ENCODE results near the gene EFCAB11.

DNA sequence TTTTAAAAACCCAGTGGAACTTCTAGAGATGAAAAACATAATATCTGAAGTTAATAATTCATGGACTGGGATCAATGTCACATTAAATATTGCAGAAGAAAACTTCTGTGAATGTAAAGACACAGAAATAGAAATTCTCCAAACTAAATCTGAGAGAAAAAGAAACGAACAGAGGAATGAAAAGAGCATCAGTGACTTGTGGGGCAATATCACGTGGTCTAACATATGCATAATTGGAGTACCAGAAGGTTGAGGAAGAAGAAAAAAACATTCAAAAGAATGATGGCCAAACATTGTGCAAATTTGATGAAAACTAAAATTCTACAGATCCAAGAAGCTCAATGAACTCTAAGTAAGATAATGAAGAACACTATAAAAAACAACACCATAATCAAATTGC is 130.8 kb downstream of the EFCAB11 start:
- no peak for TF ChIP-seq POLR2AphosphoS5 (IDR thresholded peaks at IDR 0.05; ENCODE audit: insufficient read depth, low read depth, low read length)
- no peak for TF ChIP-seq EZH2 (IDR thresholded peaks at IDR 0.05; ENCODE audit: borderline replicate concordance, low read depth, low read length, severe bottlenecking)
- TF ChIP-seq, protein P1, sequence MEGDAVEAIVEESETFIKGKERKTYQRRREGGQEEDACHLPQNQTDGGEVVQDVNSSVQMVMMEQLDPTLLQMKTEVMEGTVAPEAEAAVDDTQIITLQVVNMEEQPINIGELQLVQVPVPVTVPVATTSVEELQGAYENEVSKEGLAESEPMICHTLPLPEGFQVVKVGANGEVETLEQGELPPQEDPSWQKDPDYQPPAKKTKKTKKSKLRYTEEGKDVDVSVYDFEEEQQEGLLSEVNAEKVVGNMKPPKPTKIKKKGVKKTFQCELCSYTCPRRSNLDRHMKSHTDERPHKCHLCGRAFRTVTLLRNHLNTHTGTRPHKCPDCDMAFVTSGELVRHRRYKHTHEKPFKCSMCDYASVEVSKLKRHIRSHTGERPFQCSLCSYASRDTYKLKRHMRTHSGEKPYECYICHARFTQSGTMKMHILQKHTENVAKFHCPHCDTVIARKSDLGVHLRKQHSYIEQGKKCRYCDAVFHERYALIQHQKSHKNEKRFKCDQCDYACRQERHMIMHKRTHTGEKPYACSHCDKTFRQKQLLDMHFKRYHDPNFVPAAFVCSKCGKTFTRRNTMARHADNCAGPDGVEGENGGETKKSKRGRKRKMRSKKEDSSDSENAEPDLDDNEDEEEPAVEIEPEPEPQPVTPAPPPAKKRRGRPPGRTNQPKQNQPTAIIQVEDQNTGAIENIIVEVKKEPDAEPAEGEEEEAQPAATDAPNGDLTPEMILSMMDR (IDR thresholded peaks at IDR 0.05; ENCODE audit: extremely low read depth in 1 of 2, insufficient read depth in 1 of 2, low read depth in 1 of 2, low read length in 2 of 2), result no peak
- TF ChIP-seq POLR2A (IDR thresholded peaks at IDR 0.05; ENCODE audit: low read depth, low read length), result no peak
- TF ChIP-seq JUN (IDR thresholded peaks at IDR 0.05; ENCODE audit: borderline replicate concordance, insufficient read depth, insufficient read length, low read depth), result no peak
- TF ChIP-seq, protein P2, sequence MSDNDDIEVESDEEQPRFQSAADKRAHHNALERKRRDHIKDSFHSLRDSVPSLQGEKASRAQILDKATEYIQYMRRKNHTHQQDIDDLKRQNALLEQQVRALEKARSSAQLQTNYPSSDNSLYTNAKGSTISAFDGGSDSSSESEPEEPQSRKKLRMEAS (IDR thresholded peaks at IDR 0.05; ENCODE audit: insufficient read depth, insufficient read length), result no peak

Measured in endothelial cell of umbilical vein (primary cell).